HG02759 (cell line): Measurements from ENCODE around the gene PEAR1.
"Not testable (repeated sequence)": the region's sequence is repeated elsewhere in the genome, so short reads cannot be mapped to it uniquely, and the experiment has no call there.

Source experiments
- ATAC-seq: cut with Tn5 transposase; IDR thresholded peaks from one replicate; pipeline ENCODE4 v1.9.1; 2021; ENCODE audit warnings: mild to moderate bottlenecking, moderate library complexity; ENCODE audit not compliant: unreplicated experiment

Gene PEAR1

DNA sequence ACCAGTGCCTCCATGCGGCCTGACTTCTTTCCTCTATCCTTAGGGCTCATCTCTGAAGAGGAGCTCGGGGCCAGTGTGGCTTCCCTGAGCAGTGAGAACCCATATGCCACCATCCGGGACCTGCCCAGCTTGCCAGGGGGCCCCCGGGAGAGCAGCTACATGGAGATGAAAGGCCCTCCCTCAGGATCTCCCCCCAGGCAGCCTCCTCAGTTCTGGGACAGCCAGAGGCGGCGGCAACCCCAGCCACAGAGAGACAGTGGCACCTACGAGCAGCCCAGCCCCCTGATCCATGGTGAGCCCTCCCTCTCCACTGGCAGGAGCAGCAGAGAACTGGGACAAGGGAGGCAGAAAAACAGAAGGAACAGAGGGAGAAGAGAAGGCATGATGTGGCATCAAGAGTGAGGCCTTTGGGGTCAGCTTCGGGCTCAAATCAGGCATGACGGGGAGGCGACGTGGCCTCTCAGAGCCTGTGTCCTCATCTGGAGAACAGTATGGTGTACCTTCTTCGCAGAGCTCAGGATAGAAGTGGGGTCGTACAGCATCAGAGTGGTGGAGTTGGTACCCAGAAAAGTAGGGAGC, 20.4 kb downstream of the PEAR1 start:
- ATAC-seq, result no peak

DNA sequence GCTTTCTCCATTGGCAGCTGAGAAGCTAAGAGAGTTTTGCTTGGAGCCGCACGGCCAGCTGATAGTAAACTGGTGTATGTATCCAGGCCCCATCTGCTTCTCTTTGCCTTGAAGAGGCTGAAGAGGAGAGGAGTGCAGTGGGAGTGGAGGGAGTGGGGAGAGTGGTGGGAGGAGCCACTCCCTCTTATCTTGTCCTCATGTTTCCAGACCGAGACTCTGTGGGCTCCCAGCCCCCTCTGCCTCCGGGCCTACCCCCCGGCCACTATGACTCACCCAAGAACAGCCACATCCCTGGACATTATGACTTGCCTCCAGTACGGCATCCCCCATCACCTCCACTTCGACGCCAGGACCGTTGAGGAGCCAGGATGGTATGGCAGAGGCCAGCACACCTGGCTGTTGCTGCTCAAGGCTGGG, 20.9 kb downstream of the PEAR1 start:
- no peak for ATAC-seq

DNA sequence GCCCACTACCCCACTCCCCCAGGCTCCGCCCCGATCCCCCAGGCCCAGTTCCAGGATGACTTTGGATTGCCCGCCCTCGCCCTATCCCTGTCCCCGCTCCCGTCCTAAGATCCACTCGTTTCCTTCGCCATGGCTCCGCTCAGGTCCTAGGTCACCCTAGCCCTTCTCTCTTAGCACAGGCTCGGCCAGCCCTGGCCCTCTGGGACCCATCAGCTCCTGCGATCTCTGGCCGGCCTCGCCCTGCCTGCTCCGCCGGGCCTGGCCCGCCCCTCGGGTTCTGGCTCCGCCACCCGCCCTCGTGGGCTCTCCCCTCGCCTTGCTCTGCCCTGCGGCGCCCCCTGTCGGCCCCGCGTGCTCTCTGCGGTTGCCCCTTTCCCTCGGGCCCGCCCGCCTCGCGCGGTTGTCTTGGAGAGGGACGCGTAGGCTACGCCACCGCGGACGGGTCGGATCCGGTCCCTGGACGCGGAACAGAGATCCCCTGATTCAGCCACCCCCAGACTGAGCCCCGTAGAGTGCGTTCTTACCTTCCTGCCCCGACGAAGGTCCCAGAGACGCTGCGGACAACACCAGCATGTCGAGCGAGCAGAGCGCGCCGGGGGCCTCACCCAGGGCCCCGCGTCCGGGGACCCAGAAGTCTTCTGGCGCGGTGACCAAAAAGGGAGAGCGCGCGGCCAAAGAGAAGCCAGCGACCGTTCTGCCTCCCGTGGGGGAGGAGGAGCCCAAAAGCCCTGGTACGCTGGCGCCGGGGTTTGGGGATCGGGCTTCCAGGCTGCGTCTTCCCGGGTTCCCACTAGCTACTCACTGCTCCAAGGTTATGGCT, 26.9 kb downstream of the PEAR1 start, which contains the start of gene LRRC71:
Gene LRRC71, plus strand, starts transcription at position 400 of the 820 bp plus-strand sequence. Its CDS starts 172 bp downstream, at position 572.
- ATAC-seq, result no peak

DNA sequence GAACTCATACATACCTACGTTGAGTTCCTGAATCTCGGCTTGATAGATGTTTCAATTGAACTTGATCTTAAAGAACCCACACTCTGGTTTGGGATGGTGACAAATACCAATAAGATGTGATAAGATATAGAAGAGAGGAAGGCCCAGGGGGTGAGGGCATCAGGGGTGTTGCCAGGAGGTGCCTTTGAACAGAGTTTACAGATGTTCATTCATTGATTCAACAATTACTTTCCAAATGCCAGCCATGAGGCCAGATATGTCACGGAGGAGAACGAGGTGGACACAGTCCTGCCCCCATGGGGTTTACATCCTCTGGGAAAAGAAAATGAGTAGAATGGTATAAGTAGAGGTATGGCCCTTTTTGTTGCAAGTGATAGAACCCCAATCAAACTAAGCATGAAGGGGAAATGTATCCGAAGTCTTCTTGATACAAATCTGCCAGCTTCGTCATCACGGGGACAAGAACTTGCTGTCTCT, 27.6 kb downstream of the PEAR1 start:
- no peak for ATAC-seq

DNA sequence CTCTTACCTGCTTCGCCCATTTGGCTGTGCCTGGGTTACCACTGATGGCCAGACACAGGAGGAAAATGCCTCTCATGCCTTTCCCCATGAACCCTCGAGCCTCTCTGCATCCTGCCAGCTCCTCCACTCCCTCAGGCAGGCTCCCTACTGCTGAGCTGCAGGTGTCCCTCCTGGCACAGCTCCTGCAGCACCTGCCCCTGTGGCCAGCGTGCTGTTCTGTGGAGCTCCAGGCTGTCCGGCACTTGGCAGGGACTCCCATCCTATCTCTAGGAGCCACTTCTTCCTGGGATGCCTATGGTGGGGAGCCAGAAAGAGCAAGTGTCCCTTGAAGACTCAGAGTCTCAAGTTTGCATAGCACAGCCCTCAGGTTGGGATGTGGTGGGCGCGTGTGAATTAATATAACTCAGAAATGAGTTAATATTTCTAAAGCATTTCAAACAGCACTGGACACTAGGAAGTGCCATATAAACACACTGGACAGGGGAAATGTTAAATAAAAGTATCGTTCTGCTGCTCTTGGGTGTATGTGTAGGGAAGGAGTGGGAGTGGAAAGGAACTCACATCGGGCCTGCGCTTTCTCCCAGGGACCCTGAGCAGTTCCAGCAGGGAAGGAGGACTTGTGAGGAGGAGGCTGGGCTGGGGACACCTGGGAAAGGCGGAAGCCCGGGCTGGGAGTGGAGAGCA, 29.6 kb downstream of the PEAR1 start:
- no peak for ATAC-seq

DNA sequence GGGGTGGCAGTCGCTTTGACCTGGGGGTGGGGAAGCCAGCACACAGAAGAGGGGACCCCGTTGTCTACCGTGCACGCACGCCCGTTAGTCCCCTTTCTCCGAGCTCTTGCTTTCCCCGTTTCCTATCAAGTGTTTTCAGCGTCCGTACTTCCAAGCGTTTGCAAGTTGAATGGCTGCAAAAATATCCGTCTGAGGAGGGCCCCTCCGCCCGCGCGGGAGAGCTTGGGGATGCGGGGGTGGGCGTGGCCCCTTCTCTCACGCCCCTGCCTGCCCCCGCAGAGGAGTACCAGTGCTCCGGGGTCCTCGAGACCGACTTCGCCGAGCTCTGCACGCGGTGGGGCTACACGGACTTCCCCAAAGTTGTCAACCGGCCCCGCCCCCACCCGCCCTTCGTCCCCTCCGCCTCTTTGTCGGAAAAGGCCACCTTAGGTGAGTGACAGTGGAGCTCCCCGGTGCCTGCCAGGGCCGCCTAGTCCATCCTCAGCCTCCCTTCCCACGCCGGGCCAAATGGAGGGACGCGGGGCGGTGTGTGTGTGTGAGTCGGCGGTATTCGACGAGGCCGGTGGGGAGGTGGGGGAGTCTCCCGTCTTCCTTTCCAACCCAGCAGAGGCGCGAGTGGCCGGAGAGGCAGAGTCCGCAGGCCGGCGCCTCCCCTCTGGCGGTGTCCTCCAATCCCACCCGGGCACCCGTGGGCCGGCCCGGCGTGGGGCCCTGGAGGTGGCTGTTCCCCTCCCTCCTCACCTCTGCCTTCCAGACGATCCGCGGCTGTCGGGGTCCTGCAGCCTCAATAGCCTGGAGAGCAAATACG, 30.4 kb downstream of the PEAR1 start:
- ATAC-seq, result no peak

DNA sequence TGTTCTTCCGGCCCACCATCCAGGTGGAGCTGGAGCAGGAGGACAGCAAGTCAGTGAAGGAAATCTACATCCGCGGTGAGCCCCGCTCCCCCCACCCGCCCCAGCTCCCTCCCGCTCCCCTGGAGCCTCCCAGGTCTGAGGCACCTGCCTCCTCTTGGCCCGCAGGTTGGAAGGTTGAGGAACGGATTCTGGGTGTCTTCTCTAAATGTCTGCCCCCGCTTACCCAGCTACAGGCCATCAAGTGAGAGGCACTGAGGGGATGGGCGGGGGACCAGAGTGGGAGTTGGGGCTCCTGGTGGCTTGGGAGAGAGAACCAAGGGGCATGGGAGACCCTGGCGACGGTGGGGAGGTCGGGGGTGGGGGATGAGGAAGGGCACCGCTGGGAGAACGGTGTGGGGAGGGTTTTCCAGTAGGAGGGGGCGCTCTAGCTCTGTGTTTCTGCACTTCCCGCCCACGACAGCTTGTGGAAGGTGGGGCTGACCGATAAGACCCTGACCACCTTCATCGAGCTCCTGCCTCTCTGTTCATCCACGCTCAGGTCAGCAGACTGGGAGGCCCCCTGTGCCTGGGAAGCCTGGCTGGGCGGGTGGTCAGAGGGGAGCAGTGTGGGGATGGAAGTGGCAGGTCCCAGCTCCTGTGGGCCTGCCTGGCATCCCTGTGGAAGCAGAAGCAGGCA, 31.1 kb downstream of the PEAR1 start:
- no peak for ATAC-seq

DNA sequence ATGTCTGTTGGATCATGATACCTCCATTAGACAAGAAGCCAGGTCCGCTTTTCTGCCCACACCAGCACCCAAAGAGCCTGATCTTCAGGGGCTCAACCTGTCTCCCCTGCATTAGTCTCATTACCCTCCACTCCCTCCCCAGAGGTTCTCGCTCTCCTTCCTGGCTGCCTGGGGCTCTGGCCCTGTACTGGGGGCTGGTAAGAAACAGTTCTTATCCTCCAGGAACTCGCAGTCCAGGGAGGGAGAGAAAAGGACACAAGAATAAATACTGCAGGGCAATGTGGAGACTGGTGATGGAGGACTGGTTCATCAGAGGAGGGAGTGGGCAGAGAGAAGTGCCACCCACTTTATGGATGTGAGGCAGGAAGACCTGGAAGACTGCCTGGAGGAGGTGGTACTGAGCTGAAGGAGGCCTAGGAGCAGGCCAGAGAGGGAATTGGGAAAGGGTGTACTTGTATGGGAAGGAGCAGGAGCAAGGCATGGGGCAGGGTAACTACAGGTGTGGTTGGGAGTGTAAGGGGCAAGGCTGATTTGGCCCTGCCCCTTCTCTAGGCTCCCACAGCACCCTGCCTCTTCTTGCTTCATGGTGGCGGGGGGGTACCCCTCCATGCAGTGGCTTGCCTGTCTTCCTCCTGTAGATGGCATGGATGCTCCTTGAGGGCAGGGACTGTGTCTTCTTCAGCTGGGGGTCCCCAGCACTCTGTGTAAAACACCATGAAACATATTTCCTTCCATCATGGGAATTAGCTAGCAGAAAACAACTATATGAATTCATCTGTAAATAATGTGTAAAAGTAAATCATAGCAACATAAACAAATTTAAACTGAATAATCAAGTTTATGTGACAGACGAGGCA, 31.9 kb downstream of the PEAR1 start:
- no peak for ATAC-seq

DNA sequence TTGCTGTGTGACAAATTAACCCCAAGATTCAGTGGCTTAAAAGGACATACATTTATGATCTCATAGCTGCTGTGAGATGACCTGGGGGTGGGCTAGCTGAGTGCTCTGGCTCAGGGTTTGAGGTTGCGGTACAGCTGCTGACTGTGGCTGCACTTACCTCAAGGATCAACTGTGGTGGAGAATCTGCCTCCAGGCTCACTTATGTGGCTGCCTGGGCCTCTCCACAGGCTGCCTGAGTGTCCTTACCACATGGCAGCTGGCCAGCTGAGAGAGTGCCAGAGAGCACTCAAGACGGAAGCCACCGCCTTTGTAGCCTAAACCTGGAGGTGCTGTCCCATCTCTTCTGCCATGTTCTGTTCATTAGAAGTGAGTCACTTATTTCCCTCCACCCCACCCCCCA, 32.7 kb downstream of the PEAR1 start:
- no peak for ATAC-seq

DNA sequence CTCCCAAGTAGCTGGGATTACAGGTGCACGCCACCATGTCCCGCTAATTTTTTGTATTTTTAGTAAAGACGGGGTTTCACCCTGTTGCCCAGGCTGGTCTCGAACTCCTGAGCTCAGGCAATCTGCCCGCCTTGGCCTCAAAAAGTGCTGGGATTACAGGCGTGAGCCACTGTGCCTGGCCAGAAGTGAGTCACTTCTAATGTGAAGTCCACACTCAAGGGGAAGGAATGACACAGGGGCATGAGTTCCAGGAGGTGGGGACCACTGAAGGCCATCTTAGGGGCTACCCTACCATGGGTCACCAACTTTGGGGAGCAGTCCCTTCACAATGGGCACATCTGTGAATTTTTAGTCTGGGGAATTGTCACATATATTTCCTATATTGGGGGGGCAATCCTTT, 33.2 kb downstream of the PEAR1 start:
- ATAC-seq, result not testable (repeated sequence)

DNA sequence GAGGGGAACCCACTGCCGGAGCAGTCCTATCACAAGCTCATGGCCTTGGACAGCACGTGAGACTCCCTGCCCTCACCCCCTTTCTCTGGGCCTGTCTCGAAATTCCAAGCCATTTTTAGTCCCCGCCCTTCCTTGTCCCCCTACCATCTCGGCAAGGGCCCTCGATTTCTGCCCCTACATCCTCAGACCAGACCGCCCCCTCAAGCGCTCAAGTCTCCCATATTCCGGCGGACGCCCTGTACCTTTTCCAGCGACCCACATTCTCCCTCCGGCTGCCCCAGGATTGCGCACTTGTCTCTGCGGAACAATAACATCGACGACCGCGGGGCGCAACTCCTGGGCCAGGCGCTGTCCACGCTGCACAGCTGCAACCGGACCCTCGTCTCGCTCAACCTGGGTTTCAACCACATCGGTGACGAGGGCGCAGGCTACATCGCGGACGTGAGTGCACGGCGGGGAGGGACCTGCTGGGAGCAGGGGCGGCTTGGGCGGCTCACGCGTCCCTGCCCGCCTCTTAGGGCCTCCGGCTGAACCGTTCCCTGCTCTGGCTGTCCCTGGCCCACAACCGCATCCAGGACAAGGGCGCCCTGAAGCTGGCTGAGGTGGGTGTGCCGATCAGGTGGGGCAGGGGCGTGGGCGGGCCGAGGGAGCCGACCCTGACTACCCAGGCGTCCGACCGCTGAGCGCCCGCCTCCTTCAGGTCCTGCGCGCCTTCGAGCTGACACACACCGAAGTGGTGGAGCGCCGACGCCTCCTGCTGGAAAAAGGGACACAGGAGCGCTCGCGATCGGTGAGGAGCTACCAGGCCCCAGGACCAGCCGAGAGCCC, 33.9 kb downstream of the PEAR1 start:
- no peak for ATAC-seq

DNA sequence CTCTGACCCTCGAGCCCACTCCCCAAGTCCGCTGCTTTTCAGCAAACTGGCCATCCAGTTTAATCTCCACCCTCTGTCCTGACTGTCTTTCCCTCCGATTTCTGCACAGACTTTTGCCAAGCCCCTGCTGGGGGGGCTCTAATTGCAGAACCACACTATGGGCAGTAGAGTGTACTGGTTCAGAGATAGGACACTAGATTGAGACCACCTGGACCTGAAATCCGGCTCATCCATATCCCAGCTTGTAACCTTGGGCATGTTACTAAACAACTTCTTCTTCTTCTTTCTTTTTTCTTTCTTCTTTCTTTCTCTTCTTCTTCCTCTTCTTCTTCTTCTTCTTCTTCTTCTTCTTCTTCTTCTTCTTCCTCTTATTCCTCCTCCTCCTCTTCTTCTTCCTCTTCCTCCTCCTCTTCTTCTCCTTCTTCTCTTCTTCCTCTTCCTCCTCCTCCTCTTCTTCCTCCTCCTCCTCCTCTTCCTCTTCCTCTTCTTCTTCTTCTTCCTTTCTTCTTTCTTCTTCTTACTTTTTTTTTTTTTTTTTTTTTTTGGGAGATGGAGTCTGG, 34.6 kb downstream of the PEAR1 start:
- ATAC-seq, result no peak

DNA sequence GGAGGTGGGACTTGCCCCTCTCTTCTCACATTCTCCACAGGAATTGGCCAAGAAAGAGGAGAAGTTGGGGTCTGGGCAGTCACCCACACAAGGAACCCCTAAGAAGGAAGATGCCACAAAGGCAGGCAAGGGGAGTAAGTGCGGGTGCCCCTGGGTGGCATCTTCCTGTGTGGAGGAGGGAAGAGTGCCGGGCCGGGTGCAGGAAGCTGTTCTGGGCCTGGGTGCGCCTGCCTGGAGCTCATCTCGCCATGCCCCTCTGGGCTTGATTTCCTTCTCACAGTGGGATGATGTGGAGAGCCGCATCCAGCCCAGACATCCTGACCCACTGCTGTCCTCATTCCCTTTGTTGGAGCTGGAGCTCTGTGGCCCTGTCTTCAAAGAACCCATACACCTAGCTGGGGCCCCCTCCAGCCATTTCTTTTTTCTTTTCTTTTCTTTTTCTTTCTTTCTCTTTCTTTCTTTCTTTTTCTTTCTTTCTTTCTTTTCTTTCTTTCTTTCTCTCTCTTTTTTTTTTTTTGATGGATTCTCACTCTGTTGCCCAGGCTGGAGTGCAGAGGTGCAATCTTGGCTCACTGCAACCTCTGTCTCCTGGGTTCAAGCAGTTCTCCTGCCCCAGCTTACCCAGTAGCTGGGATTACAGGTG, 36.2 kb downstream of the PEAR1 start:
- ATAC-seq, result no peak

DNA sequence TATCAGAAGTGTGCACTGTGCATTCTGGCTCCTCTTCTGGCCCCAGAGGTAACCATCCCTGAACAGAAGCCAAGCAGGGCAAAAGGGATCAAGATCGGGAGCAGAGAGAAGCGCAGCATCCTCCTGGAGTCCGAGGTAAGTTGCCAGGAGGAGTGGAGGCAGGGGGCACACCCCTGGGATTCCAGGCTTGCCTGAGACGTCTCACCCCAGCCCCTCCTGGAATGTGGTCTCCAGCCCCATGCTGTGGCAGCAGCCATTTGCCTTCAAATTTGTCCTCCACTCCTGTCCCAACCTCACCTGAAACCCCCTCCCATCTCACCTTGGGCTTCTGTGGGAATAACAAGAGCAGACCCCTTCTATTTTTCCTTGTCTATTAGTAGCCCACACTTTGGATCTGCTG, 37.0 kb downstream of the PEAR1 start:
- no peak for ATAC-seq

DNA sequence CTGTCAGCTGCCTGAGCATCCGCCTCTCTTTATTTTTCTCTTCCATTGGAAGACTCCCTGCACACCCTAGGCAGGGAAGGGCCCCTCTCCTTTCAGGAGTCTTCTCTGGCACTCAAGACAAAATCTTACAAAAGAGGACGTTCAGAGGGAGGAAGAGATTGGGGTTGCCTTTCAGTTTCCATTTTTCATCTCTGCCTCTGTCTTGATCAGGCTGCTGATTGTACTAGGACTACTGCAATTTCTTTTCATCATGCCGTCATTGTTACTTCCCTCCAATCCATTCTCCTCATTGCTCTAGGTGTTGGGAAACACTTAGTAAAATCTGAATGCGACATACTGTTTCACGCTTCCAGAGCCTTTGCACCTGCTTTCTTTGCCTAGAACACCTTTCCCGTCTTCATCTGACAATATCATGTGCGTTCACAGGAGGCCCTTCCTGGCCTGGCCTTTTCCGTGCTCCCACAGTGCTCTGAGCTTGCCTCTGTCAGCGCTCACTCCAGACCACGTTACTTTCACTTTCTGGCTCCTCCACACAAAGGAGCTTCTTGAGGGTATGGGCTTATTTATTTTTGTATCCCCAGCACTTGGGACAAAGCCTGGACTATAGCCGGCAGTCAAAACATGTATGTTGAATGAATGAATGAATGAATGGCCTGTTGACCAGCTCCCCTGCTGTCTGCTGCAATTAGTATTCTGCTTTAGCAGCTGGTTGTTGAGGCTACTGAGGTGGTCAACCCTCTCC, 37.9 kb downstream of the PEAR1 start:
- ATAC-seq, result no peak

DNA sequence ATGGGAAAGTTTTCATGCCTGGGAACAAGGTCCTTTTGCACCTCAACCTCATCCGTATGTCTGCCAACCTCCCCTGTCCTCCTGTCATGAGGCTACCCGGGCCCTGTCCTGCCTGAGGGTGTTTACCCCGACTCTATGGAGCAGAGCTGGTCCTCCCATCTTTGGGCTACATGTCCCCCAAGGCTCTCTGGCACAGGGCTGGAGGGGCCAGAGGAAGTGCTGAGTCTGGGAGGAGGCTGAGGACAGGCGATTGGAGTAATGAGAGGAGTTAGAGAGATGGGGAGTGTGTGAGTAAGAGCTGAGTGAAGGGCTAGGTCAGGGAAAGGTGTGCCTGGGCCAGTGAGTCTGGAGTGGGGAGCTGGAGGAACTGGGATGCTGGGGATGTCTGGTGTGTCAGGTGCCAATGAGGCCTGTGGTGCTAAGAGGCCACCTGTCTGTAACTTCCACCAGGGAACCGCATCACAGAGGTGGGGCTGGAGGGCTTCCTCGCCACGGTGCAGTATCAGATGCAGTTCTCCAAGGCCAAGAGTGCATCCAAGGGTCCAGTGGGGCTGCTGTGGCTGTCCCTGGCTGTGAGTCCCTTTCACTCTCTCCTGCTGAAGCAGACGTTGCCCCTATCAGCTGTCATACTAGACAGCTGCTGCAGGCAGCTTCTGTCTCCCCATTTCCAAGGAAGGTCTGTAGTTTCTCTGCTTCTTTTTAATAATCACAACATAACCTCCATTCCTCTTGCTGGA, 38.6 kb downstream of the PEAR1 start:
- ATAC-seq, result no peak
